ENCODE results near the gene BAIAP2. TPM values are rescaled to one million over a fixed set of nuclear protein-coding genes. Genes with fewer than 3 reads are reported as not detected.

BAIAP2 gene
- total and polyA plus RNA-seq, 4 experiments from 2014 or later, result 2.1 to 7.2 (median 5.5) TPM

DNA sequence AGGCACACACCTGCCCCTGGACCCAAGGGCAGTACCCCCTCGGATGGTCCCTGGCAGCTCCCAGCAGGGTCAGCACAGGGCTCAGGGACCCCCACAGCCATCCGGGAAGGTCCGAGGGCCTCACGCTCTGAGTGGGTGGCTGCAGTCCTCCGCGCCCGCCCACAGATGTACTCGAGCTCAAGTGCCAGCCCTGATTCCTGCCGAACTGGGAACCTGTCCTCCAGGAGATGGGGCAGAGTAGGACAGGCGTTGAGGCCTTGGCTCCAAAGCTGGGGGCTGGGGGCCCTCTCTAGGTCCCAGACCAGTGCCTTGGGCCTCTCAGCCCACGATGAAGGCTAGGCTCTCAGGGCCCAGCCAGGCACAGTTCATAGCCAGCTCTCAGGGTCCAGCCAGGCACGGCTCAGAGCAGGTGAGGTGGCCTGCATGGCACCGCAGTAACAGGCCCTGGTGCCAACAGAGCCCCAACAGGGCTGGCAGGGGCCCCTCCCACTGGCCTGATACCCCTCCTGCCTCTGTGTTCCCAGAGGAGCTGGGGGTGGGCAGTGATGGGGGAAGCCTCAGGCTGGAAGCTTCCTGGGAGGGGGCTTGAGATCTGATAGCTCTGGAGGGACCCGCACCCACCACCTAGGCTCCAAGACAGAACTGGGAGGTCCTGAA is 94.9 kb downstream of the BAIAP2 start:
- no peak overlapping the region for H3K4me3 Mint-ChIP-seq
- Histone ChIP-seq H3K36me3 (ENCODE audit: insufficient read depth, low read length) (no peaks in the 10 kb centered on the region), H3K9me3 (ENCODE audit: control insufficient read depth in 1 of 2, low read length in 2 of 2) (no peaks in the 10 kb centered on the region), H3K27ac (ENCODE audit: low read depth, low read length) (no peak overlapping the region), H3K4me3 (ENCODE audit: low read length in 2 of 2) (no peak overlapping the region), H3K27me3 (ENCODE audit: insufficient read depth, low read length) (no peaks in the 10 kb centered on the region), H3K4me1 (ENCODE audit: insufficient read depth, low read length) (no peaks in the 10 kb centered on the region)
- no peak overlapping the region for H3K27ac Mint-ChIP-seq
- H3K27me3 Mint-ChIP-seq, result no peaks in the 10 kb centered on the region
- no peaks in the 10 kb centered on the region for H3K36me3 Mint-ChIP-seq
- intact Hi-C loops (cut with micrococcal nuclease), result no loop called here
- H3K4me1 Mint-ChIP-seq, result no peaks in the 10 kb centered on the region
- DNase-seq, result no peak
- CTCF ChIA-PET (ENCODE audit: partially characterized antibody), result no interaction called here
- H3K9me3 Mint-ChIP-seq, result no peaks in the 10 kb centered on the region
- POLR2A ChIA-PET (ENCODE audit: partially characterized antibody), result no interaction called here

DNA sequence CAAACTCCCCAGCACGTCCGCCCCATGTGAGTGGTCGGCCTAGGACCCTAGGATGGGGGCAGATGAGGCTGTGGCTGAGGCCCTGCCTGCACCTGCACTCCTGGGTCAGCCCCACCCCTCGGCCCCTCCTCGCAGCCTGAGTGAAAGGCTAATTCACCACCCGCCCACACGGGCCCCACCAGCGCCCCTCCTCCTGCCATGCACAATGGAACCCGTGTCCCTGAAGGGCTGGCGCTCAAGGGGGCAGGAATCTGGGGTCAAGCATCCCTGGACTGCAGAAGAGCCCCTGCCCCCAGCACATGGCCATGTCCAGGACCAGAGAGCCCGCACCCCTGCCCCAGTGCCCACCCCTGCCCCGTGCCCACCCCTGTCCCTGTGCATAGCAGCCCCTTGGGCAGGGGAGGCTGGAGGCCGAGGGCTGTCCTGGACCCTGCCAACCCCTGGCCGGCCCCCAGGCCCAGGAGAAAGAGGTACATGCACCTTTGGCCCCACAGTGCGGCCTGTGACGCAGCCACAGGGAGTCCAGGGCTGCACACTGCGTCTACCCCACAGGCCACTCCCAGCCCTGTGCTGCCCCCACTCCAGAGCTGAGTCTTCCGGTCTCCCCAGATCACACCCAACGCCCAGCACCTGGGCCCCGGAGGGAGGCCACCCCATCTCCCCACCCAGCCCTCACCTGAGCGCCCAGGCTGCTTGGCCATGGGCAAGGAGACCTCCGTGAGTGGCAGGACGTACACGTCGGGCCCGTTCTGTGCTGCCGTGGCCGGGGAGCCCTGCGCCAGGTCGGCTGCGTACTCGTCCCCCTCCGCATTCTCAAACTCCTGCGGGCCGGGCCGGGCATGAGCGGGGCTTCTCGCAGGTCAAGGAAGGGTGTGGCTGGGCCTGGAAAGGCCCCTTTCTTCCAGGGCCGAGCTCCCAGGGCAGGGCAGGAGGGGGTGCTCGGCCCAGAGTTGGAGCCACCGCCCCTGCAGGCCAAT is 95.7 kb downstream of the BAIAP2 start:
- Mint-ChIP-seq H3K4me3 (no peak overlapping the region), H3K9me3 (no peaks in the 10 kb centered on the region), H3K4me1 (no peaks in the 10 kb centered on the region), H3K36me3 (no peaks in the 10 kb centered on the region), H3K27me3 (no peaks in the 10 kb centered on the region), H3K27ac (no peak overlapping the region)
- Histone ChIP-seq H3K27ac (ENCODE audit: low read depth, low read length) (no peak overlapping the region), H3K4me3 (ENCODE audit: low read length in 2 of 2) (no peak overlapping the region), H3K27me3 (ENCODE audit: insufficient read depth, low read length) (no peaks in the 10 kb centered on the region), H3K36me3 (ENCODE audit: insufficient read depth, low read length) (no peaks in the 10 kb centered on the region), H3K9me3 (ENCODE audit: control insufficient read depth in 1 of 2, low read length in 2 of 2) (no peaks in the 10 kb centered on the region), H3K4me1 (ENCODE audit: insufficient read depth, low read length) (no peaks in the 10 kb centered on the region)
- intact Hi-C loops (cut with micrococcal nuclease), result no loop called here
- CTCF ChIA-PET (ENCODE audit: partially characterized antibody), result no interaction called here
- POLR2A ChIA-PET (ENCODE audit: partially characterized antibody), result no interaction called here
- DNase-seq, result no peak

DNA sequence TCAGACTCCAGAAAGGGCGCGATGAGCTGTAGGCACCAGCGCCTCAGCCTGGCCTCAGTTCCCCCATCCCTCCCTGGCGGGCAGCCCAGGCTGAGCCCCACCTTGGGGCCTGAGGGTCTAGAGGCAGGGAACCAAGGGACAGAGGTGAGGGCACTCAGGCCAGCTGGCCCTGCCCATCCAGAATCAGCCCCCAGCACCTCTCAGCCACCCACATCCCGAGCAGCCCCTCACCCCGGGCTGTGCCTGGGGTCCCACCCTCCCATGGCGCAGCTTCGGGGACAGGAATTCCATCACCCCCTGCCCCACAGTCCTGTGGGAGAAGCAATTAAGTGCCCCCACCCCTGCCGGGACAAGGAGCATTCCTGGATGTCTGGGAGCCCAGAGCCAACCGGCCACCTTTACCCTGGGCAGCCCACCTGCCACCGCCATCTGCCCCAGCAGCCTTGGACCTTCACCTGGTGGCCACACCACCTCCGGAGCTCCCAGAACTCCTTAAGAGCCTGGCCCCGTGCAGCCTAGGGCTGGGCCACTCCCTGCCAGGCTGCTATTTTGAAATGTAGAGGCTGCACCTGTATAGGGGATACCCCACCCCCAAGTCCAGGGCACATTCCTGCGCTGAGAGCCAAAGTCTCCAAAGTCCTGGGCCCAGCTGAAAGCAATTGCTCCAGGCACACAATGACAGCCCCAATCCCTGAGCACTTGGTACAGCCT is 96.7 kb downstream of the BAIAP2 start:
- intact Hi-C loops (cut with micrococcal nuclease), result no loop called here
- Mint-ChIP-seq H3K9me3 (no peaks in the 10 kb centered on the region), H3K36me3 (no peaks in the 10 kb centered on the region), H3K4me1 (no peaks in the 10 kb centered on the region), H3K27ac (no peak overlapping the region), H3K4me3 (no peak overlapping the region), H3K27me3 (no peaks in the 10 kb centered on the region)
- no peak for DNase-seq
- CTCF ChIA-PET (ENCODE audit: partially characterized antibody), result no interaction called here
- H3K9me3 ChIP-seq (ENCODE audit: control insufficient read depth in 1 of 2, low read length in 2 of 2), result no peaks in the 10 kb centered on the region
- H3K36me3 ChIP-seq (ENCODE audit: insufficient read depth, low read length), result no peaks in the 10 kb centered on the region
- H3K4me1 ChIP-seq (ENCODE audit: insufficient read depth, low read length), result no peaks in the 10 kb centered on the region
- H3K27me3 ChIP-seq (ENCODE audit: insufficient read depth, low read length), result no peaks in the 10 kb centered on the region
- POLR2A ChIA-PET (ENCODE audit: partially characterized antibody), result no interaction called here
- H3K4me3 ChIP-seq (ENCODE audit: low read length in 2 of 2), result no peak overlapping the region
- no peak overlapping the region for H3K27ac ChIP-seq (ENCODE audit: low read depth, low read length)

DNA sequence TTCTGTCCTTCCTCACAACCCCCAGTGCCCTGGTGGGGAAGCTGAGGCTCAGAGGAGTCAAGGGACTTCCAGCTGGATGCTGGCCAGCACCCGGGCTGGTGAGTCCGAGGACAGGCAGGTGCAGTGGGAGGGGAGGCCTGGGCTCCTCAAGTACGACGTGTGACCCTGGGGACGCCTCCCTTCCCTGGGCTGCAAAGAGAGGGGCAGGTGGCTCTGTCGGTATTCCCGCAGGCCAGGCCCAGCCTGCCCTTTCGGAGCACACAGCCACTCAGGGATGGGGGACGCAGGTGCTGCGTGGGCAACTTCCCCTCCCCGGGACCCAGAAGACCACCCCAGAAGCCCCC is 97.2 kb downstream of the BAIAP2 start:
- CTCF ChIA-PET (ENCODE audit: partially characterized antibody), result no interaction called here
- intact Hi-C loops (cut with micrococcal nuclease), result no loop called here
- Histone ChIP-seq H3K4me3 (ENCODE audit: low read length in 2 of 2) (no peak overlapping the region), H3K36me3 (ENCODE audit: insufficient read depth, low read length) (no peaks in the 10 kb centered on the region), H3K27me3 (ENCODE audit: insufficient read depth, low read length) (no peaks in the 10 kb centered on the region), H3K9me3 (ENCODE audit: control insufficient read depth in 1 of 2, low read length in 2 of 2) (no peaks in the 10 kb centered on the region), H3K27ac (ENCODE audit: low read depth, low read length) (no peak overlapping the region), H3K4me1 (ENCODE audit: insufficient read depth, low read length) (no peaks in the 10 kb centered on the region)
- POLR2A ChIA-PET (ENCODE audit: partially characterized antibody), result no interaction called here
- no peak overlapping the region for H3K27ac Mint-ChIP-seq
- H3K27me3 Mint-ChIP-seq, result no peaks in the 10 kb centered on the region
- no peaks in the 10 kb centered on the region for H3K4me1 Mint-ChIP-seq
- DNase-seq, result no peak
- H3K9me3 Mint-ChIP-seq, result no peaks in the 10 kb centered on the region
- no peak overlapping the region for H3K4me3 Mint-ChIP-seq
- no peaks in the 10 kb centered on the region for H3K36me3 Mint-ChIP-seq

DNA sequence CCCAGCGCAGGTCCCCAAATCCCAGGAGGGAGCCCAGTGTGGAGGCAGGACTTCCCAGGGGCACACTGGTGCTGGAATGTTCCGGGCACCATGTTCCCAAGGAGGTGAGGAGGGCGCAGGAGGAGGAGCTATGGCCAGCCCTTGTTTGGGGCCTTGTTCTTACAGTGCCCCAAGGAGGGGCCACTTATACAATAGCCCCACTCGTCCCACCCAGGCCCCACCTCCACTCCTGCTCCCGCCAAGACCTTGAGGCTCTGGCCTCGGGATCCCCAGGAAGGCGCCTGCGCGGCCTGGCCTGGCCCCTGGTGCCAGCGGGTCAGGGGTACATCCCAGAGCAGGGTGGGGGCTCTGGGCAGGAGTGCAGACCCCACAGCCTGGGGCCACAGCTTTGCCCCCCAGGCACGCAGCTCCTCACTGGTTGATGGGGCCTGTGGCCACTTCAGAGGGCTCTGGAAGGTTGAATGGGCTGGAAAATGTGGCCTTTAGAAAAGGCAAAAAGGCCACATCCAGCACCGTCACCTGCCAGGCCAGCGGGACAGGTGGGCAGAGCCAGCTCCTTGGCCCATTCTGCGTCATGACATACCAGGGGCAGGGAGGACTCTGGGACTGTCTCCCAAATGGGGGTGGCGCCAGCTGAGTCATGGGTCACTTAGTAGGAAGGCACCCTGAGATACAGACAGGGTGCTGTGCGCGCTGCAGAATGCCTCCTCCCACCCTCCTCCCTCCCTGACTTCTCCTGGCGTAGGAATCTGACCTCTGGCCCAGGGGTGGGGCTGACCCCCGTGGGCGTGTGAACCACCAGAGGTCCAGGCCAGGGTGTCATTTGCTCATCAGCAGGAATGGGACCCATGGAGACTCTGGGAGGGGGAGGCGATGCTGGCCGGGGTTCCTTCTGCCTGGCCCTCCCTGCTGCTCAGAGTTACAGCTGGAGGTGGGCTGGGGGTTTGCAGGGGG is 98.1 kb downstream of the BAIAP2 start:
- no peak overlapping the region for H3K27ac Mint-ChIP-seq
- no peaks in the 10 kb centered on the region for H3K27me3 Mint-ChIP-seq
- H3K4me1 Mint-ChIP-seq, result no peaks in the 10 kb centered on the region
- H3K36me3 Mint-ChIP-seq, result no peaks in the 10 kb centered on the region
- Histone ChIP-seq H3K36me3 (ENCODE audit: insufficient read depth, low read length) (no peaks in the 10 kb centered on the region), H3K9me3 (ENCODE audit: control insufficient read depth in 1 of 2, low read length in 2 of 2) (no peaks in the 10 kb centered on the region), H3K4me1 (ENCODE audit: insufficient read depth, low read length) (no peaks in the 10 kb centered on the region), H3K27me3 (ENCODE audit: insufficient read depth, low read length) (no peaks in the 10 kb centered on the region), H3K4me3 (ENCODE audit: low read length in 2 of 2) (no peak overlapping the region), H3K27ac (ENCODE audit: low read depth, low read length) (no peak overlapping the region)
- intact Hi-C loops (cut with micrococcal nuclease), result no loop called here
- DNase-seq, result no peak
- peaks cover 0 to 2% (median 0%) of the 10 kb centered on the region in 8 donors for H3K9me3 Mint-ChIP-seq
- H3K4me3 Mint-ChIP-seq, result no peak overlapping the region
- ChIA-PET CTCF (ENCODE audit: partially characterized antibody) (no interaction called here), POLR2A (ENCODE audit: partially characterized antibody) (no interaction called here)

DNA sequence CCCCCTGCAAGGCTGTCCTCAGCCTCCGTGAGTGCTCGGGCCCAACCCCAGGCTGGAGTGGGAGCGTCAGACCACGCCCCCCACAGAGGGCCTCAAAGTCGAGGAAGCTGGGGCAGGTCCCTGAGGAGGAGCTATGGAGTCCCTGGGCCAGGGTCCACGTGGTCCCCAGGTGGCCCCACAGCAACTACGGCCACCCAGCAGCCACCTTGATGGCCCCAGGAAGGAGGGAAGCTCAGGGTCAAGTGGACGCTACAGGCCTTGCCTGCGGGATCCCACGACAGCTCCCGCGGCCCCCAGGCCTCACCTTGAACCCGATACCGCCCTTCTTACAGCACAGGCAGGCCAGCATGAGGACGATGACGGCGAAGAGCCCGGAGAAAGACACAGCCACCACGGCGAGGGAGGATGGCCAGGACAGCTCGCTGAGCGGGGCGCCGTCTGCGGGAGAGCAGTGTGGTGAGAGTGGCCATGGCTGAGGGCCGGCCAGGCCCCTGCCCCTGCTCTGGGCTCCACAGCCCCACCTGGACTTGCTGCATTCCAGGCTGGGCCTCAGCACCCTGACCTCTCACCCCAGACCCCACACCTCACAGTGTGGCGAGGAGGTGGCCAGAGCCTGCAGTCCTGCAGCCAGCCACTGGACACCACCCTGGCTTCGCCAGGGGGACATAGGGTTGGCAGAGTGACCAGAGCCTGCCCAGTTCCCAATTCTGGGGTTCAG is 99.3 kb downstream of the BAIAP2 start:
- H3K27ac ChIP-seq (ENCODE audit: low read depth, low read length), result no peak overlapping the region
- intact Hi-C loops (cut with micrococcal nuclease), result no loop called here
- Mint-ChIP-seq H3K36me3 (no peaks in the 10 kb centered on the region), H3K4me3 (no peak overlapping the region), H3K27ac (no peak overlapping the region), H3K4me1 (peaks cover 0 to 2% (median 0%) of the 10 kb centered on the region in 4 donors), H3K27me3 (no peaks in the 10 kb centered on the region), H3K9me3 (peaks cover 0 to 3% (median 0%) of the 10 kb centered on the region in 8 donors)
- no peaks in the 10 kb centered on the region for H3K27me3 ChIP-seq (ENCODE audit: insufficient read depth, low read length)
- no peak for DNase-seq
- H3K4me1 ChIP-seq (ENCODE audit: insufficient read depth, low read length), result no peaks in the 10 kb centered on the region
- no peak overlapping the region for H3K4me3 ChIP-seq (ENCODE audit: low read length in 2 of 2)
- no peaks in the 10 kb centered on the region for H3K36me3 ChIP-seq (ENCODE audit: insufficient read depth, low read length)
- CTCF ChIA-PET (ENCODE audit: partially characterized antibody), result no interaction called here
- POLR2A ChIA-PET (ENCODE audit: partially characterized antibody), result no interaction called here
- H3K9me3 ChIP-seq (ENCODE audit: control insufficient read depth in 1 of 2, low read length in 2 of 2), result no peaks in the 10 kb centered on the region

All from CD4-positive, alpha-beta memory T cell (primary cell).